ENCODE results near the gene ECSCR. TPM values are rescaled to one million over a fixed set of nuclear protein-coding genes. Genes with fewer than 3 reads are reported as not detected.

ECSCR gene
- total RNA-seq, 1 experiment from 2014 or later: not detected

DNA sequence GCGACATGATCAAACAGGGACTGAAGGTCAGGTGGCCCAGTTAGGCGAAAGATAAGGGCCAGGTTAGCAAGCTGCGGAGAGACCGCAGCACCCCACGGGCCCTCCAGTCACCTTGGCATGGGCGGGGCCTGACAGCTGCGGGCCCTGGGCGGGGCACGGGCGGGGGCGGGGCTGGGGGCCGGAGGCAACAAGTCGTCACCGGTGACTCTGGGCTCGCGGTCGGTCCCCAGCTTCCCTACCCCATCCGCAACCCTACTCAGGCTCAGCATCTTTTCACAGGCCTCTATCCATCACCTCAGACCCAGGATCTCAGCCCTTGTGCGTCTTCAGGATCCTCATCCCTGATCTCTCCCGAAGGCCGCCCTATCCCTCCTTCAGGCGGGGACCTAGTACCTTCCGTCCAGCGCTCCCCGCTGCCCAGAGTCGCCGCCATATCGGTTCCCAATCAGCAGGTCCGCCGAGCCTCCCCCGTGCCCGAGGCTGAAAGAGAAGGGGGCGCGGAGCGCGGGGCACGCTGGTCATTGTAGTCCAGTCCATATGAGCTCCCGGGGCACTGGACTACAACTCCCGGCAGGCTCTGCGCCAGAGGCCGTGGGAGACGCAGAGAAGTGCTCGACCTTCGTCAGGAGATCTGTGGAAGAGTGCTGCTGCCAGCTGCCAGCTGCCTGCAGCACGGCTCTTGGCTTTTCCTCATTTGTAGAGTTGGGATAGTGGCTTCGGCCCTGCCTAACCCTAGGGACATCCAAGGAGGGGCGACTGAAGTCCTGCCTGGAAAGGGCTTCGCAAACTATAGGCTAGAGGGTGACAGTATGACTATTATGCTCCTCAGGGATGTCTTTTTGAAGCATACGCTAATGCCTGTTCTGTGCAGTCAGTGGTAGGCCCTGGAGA lies 23.3 kb downstream of the ECSCR start, which contains the start of gene DNAJC18:
DNAJC18 (minus strand) TSS at position 513 of the 891 bp plus-strand sequence; CDS start at position 433, 80 bp downstream.
- Histone ChIP-seq H3K27ac (ENCODE audit: low read length) (peak within 1 kb of the TSS; percentile 79), H3K36me3 (ENCODE audit: control insufficient read depth, insufficient read depth, low read length) (no peaks in the 10 kb centered on the region), H3K4me1 (ENCODE audit: control insufficient read depth, insufficient read depth, low read length) (peaks cover 3% of the 10 kb centered on the region; the same call in 1 of the 2 replicates), H3K9me3 (ENCODE audit: control insufficient read depth, insufficient read depth, low read depth, low read length) (no peaks in the 10 kb centered on the region), H3K4me3 (ENCODE audit: low read depth in 2 of 2, low read length in 2 of 2) (peak within 1 kb of the TSS; percentile 79 to 94), H3K27me3 (ENCODE audit: control insufficient read depth, insufficient read depth, low read length) (no peaks in the 10 kb centered on the region; the same call in 1 of the 2 replicates)
- peak; percentile 46 for DNase-seq (ENCODE audit: low read depth, low spot score)
- CTCF ChIA-PET: interaction anchor here (0.6 kb wide), 2 partner anchors 93 to 860 kb away, joined by 8 to 9 read pairs; no protein-coding TSS in a partner anchor
- POLR2A ChIA-PET: interaction anchor here (0.6 kb wide), 1 partner anchor 173 kb away, joined by 8 read pairs; no protein-coding TSS in a partner anchor
- intact Hi-C loops (cut with micrococcal nuclease; ENCODE audit: unreplicated experiment) (no loop called here), in situ Hi-C loops (cut with HindIII; ENCODE audit: low pct_unique_long_range_greater_than_20kb, low sequenced_read_pairs) (no loop called here)
- no TSS peak for BruUV-seq (replicated peaks)
- peak; percentile 99 for ATAC-seq
- TF ChIP-seq REST (IDR thresholded peaks at IDR 0.05; ENCODE audit: insufficient read depth in 1 of 2, low read depth in 2 of 2, low read length in 1 of 2) (no peak), TCF7L2 (IDR thresholded peaks at IDR 0.05; ENCODE audit: low read depth, low read length) (no peak), SIN3A (IDR thresholded peaks at IDR 0.05; ENCODE audit: borderline replicate concordance, insufficient read depth, low read depth, low read length) (no peak), POLR2AphosphoS5 (IDR thresholded peaks at IDR 0.05; ENCODE audit: low read depth, low read length) (no peak)
- TF ChIP-seq, protein P1, sequence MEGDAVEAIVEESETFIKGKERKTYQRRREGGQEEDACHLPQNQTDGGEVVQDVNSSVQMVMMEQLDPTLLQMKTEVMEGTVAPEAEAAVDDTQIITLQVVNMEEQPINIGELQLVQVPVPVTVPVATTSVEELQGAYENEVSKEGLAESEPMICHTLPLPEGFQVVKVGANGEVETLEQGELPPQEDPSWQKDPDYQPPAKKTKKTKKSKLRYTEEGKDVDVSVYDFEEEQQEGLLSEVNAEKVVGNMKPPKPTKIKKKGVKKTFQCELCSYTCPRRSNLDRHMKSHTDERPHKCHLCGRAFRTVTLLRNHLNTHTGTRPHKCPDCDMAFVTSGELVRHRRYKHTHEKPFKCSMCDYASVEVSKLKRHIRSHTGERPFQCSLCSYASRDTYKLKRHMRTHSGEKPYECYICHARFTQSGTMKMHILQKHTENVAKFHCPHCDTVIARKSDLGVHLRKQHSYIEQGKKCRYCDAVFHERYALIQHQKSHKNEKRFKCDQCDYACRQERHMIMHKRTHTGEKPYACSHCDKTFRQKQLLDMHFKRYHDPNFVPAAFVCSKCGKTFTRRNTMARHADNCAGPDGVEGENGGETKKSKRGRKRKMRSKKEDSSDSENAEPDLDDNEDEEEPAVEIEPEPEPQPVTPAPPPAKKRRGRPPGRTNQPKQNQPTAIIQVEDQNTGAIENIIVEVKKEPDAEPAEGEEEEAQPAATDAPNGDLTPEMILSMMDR (IDR thresholded peaks at IDR 0.05): no peak

GRCh38 chr5:139438707-139439012 lies 23.9 kb downstream of the ECSCR start:
- DNase-seq (ENCODE audit: low read depth, low spot score) (no peak), ATAC-seq (0 out of 2 replicates have a peak, but pooled peaks have one; percentile 5)
- Histone ChIP-seq H3K36me3 (ENCODE audit: control insufficient read depth, insufficient read depth, low read length) (no peaks in the 10 kb centered on the region), H3K4me1 (ENCODE audit: control insufficient read depth, insufficient read depth, low read length) (peaks cover 3% of the 10 kb centered on the region; the same call in 1 of the 2 replicates), H3K4me3 (ENCODE audit: low read depth in 2 of 2, low read length in 2 of 2) (peak overlapping the region; percentile 79 to 94), H3K9me3 (ENCODE audit: control insufficient read depth, insufficient read depth, low read depth, low read length) (no peaks in the 10 kb centered on the region), H3K27me3 (ENCODE audit: control insufficient read depth, insufficient read depth, low read length) (no peaks in the 10 kb centered on the region; the same call in 1 of the 2 replicates), H3K27ac (ENCODE audit: low read length) (peak overlapping the region; percentile 30; the same call in 1 of the 2 replicates)
- in situ Hi-C loops (cut with HindIII; ENCODE audit: low pct_unique_long_range_greater_than_20kb, low sequenced_read_pairs) (no loop called here), intact Hi-C loops (cut with micrococcal nuclease; ENCODE audit: unreplicated experiment) (no loop called here)
- ChIA-PET CTCF (interaction anchor here (0.6 to 0.7 kb wide), 2 partner anchors 43 to 94 kb away, joined by 3 to 8 read pairs; no protein-coding TSS in a partner anchor), POLR2A (no interaction called here)
- BruUV-seq (replicated peaks): no TSS peak
- TF ChIP-seq POLR2AphosphoS5 (IDR thresholded peaks at IDR 0.05; ENCODE audit: low read depth, low read length): no peak
- no peak for TF ChIP-seq TCF7L2 (IDR thresholded peaks at IDR 0.05; ENCODE audit: low read depth, low read length)
- no peak for TF ChIP-seq SIN3A (IDR thresholded peaks at IDR 0.05; ENCODE audit: borderline replicate concordance, insufficient read depth, low read depth, low read length)
- TF ChIP-seq, protein P1 (IDR thresholded peaks at IDR 0.05): no peak
- no peak for TF ChIP-seq REST (IDR thresholded peaks at IDR 0.05; ENCODE audit: insufficient read depth in 1 of 2, low read depth in 2 of 2, low read length in 1 of 2)
